ENCODE measurements around the gene FAM162B.

- TF ChIP-seq CTCF (conservative IDR thresholded peaks at IDR 0.05 in 1 of 2, IDR thresholded peaks at IDR 0.05 in 1 of 2; ENCODE audit: extremely low read depth in 1 of 2, insufficient read depth in 1 of 2, low read depth in 1 of 2, low read length in 2 of 2) (no peak), EZH2 (IDR thresholded peaks at IDR 0.05; ENCODE audit: borderline replicate concordance, low read length) (no peak)
Observed at GRCh38 chr6:116714761-116715160, 50.8 kb downstream of the FAM162B start.
